ENCODE data around the gene DOK7.

DNA sequence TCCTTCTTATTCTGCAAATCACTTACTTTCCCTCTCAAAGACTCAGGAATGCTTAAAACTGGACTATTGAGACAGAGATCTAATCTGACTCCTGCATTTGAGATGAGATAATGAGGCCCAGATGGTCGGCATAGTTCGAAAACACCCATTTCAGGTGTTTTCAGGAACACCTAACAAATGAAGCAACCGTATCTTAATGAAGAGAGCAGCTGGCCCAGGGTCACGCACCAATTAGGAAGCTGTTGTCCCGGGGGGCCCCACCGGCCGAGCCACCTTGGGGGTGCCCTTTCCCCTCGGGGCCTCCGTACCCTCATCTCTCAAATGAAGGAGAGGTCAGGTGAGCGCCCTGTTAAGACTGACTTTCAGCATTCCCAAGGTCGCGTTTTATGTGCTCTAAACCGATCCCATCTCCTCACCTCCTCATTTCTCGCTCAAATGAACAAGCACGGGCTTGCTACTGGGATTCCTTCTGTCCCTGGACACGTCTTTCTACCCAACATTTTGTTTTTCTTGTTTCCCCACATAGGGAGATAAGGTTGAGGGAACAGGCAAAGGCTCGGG, 68.3 kb downstream of the DOK7 start:
- TF ChIP-seq, protein P1, sequence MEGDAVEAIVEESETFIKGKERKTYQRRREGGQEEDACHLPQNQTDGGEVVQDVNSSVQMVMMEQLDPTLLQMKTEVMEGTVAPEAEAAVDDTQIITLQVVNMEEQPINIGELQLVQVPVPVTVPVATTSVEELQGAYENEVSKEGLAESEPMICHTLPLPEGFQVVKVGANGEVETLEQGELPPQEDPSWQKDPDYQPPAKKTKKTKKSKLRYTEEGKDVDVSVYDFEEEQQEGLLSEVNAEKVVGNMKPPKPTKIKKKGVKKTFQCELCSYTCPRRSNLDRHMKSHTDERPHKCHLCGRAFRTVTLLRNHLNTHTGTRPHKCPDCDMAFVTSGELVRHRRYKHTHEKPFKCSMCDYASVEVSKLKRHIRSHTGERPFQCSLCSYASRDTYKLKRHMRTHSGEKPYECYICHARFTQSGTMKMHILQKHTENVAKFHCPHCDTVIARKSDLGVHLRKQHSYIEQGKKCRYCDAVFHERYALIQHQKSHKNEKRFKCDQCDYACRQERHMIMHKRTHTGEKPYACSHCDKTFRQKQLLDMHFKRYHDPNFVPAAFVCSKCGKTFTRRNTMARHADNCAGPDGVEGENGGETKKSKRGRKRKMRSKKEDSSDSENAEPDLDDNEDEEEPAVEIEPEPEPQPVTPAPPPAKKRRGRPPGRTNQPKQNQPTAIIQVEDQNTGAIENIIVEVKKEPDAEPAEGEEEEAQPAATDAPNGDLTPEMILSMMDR (IDR thresholded peaks at IDR 0.05) = no peak
- no peak for TF ChIP-seq EP300 (IDR thresholded peaks at IDR 0.05)
- TF ChIP-seq POLR2A (IDR thresholded peaks at IDR 0.05) = no peak
